ENCODE results near the gene NCKAP5.

- no peak for TF ChIP-seq POLR2A (IDR thresholded peaks at IDR 0.05)
- TF ChIP-seq CTCF (IDR thresholded peaks at IDR 0.05 in 4 of 5, conservative IDR thresholded peaks at IDR 0.05 in 1 of 5) = no peak
Observed at GRCh38 chr2:132795220-132795619, 773.0 kb downstream of the NCKAP5 start.
